Medulla oblongata (tissue), 1 donor: ENCODE results near the gene ENO1.
"Not testable (repeated sequence)": the region's sequence is repeated elsewhere in the genome, so short reads cannot be mapped to it uniquely, and the experiment has no call there.

Source experiments
- DNase-seq: peaks from one replicate; pipeline ENCODE4 v3.0.0-alpha.2; 2015; ENCODE audit errors: extremely low spot score

ENO1 gene

DNA sequence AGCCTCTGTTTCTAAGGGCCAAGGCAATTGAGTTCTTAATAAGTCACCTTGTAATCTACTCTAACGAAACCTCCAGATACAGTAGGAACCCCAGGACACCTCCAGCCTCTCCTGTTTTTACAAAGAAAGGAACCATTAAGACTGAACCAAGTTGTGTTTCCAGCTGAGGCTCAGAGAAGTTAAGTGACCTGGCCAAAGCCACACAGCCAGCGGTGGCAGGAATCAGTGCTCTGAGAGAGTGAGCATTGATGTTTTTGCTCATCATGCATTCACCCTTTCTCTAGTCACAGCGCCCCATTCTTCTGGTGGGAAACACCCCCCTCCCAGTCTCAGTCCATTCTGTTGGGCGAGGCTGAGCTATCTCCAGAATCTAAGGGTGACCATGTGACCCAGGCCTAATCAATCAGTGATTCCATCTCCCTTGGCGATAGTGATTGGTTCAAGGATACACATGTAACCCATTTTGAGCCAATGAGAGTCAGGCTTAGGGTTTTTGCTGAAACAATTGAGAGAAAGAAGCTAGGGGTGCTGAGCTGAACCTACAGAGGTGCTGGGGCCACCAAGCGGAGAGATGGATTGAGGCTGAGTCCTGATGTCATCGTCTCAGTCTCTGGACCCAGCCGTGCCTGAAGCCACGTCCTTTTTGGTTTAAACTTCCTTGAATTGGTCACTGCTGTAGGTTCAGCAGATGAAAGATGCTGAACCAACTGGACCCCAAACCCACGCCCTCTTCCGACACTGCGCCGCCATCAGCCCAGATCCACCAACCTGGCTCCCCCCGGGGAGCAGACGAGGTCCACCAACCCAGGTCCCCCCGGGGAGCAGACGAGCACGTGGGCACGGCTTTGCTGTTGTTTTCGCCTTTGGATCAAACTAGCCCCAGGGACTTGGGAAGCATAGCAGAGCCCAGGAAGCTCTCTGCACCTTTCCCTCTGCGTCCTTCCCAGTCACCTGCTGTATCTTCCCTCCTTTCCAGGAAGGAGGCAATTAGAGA lies 33.1 kb downstream of the ENO1 start:
- no peak for DNase-seq

DNA sequence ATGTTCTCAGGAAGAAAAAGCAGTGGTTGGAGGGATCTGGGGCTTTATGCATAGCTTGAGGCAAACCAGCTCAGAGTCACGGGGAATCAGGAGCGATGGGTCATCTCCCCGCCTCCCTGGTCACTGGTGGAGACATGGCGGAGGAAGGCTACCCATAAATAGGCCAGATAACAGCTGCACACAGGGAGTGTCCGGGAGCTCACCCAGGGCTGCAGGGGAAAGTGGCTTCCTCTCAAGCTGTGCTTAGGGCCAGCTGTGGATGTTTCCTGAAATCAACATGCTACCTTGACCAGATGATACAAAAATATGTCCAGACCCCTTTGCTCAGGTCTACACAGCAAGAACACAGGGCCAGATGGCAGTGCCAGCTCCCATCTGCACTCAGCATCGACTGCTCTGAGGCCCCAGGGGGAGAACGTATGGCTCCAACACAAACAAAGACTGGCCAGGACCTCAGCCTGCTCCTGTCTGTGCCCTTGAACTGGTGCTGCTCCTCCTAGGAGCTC lies 33.9 kb downstream of the ENO1 start:
- DNase-seq, result no peak

- DNase-seq, result no peak
These were observed 37.1 kb downstream of the ENO1 start for GRCh38 chr1:8841395-8841794.

GRCh38 chr1:8839990-8840389 lies 38.5 kb downstream of the ENO1 start:
- DNase-seq, result no peak

GRCh38 chr1:8835941-8836643 lies 42.4 kb downstream of the ENO1 start:
- no peak for DNase-seq

GRCh38 chr1:8831340-8831739 lies 47.1 kb downstream of the ENO1 start:
- DNase-seq, result no peak

DNA sequence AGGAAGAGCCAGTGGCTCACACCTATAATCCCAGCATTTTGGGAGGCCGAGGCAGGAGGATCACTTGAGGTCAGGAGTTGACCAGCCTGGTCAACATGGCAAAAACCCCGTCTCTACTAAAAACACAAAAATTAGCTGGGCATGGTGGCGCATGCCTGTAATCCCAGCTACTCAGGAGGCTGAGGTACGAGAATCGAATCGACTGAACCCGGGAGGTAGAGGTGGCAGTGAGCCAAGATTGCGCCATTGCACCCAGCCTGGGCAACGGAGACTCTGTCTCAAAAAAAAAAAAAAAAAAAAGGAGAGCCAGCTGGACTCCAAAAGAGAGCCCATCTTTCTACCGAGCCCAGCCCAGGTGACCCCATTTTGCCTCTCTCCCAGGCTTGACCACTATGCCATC lies 47.8 kb downstream of the ENO1 start:
- not testable (repeated sequence) for DNase-seq

DNA sequence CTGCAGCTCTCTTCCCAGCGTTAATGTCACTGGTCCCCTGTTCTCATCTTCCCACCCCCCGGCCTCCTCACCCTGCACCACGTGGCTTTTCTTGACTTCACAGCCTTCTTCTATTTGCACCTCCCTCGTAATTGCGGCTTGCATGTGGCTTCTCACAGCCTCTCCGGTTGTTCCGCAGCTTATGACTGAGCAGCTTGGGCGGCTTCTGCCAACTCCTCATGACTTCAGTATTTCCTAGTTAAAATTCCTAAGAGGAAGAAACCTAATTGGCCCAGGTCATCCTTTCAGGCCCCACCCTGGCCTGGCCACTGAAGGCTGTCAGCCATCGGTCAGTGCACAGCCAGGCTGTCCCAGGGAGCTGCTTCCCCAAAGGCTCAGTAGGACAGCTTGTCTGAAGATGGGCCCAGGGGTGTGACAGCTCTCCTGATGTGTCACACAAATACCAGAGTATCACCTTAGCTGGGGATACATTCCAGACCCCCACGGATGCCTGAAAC lies 52.5 kb downstream of the ENO1 start:
- no peak for DNase-seq

DNA sequence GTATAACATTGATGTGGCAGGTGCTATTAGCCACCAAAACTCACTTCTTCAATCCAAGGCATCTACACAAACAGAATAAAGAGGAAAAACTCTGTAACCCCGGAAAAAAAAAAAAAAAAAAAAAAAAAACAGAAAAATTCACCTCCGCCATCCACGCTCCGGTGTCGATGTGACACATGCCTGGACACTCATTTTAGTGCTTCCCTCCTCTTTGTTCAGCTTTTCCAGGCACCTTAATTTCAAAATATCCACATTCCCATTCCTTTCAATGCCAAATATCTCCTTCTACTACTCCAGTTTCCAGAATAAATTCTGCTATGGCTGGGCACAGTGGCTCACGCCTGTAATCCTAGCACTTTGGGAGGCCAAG lies 55.2 kb downstream of the ENO1 start:
- no peak for DNase-seq

DNA sequence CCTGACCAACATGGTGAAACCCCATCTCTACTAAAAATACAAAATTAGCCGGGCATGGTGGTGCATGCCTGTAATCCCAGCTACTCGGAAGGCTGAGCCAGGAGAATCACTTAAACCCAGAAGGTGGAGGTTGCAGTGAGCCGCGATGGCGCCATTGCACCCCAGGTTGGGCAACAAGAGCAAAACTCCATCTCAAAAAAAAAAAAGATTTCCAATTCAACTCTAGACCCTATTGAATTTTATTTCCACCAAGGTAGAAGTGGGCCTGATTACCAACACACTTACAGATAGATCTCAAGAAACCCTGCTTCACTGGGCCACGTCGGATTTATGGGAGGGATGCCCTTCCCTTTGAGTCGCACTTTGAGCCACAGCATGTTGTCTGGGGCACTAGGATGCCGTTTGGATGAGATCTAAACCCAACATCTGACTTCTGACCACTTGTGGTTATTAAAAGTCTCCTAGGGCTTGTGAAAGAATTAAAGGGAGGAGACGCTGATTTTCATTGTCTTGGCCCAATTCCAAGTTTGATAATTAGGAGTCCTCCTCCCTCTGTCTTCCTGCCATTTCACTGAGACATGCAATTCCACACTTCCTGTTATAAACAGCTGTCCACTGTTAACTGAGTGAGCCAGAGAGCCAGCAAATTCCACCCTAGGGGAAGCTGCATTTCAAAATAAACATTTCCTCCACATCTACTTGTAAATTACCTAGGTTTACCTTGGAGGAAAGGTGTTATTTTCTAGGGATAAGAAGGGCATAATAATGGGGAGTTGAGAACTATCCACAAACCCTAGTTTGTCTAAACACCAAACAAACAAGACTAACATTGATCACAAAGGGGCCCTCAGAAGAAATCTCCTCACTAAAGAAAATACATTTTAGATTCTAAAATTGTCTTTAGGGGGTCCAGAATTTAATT lies 55.9 kb downstream of the ENO1 start:
- DNase-seq, result no peak

- DNase-seq, result no peak
These were observed 57.4 kb downstream of the ENO1 start for GRCh38 chr1:8821084-8821483.

DNA sequence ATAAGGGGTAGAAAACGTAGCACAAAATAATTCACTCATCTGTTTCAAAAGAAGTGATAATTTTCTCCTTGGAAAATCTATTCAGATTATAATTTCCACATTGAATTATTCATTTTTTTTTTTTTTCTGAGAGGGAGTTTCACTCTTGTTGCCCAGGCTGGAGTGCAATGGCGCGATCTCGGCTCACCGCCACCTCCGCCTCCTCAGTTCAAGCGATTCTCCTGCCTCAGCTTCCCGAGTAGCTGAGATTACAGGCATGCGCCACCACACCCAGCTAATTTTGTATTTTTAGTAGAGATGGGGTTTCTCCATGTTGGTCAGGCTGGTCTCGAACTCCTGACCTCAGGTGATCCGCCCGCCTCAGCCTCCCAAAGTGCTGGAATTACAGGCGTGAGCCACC lies 59.7 kb downstream of the ENO1 start:
- DNase-seq, result not testable (repeated sequence)

- DNase-seq, result peak; percentile 60
These were observed 60.1 kb downstream of the ENO1 start for GRCh38 chr1:8818325-8818775.

DNA sequence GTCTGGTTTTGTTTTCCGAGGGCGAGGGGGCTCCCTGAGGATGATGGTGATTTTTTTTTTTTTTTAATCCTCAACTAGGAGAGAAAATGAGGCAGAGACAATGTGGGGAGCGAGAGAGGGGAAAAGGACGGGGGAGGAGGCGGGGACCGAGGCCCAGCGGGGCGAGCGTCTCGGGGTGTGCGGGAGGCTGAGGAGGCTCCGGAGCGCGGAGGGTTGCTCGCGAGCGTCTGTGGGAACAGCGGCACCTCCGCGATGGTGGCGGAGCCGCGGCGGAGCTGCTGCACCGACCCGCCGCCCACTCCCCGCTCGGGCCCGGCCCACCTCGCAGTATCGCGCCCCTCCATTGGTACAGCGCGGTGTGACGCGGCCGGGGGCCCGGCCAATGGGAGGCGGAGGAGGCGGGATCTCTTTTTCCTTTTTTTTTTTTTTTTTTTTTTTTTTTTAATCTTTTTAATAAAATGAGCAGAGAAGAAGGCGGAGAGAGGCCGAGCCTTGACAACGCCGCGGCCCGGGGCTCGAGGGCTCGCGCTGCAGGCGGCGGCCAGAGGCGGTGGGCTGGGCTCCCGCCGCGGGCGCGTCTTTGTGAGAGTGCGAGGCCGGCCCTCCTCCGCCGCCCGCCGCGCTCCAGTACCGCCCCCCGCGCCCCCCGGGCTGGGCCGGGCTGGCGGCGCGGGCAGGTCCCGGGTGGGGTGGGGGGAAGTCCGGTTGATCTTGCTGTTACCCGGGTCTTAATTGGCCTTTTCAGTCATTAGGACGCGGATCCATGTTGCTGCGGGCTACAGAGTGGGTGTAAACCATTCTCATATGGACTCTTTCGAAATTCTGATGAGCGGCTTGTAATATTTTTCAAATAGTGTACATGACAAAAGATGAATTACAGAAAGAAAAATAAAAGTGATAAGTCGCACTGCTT lies 60.8 kb downstream of the ENO1 start, which contains the start of gene RERE:
Gene RERE (minus strand): TSS at position 229 of the 913 bp plus-strand sequence.
- peak; percentile 96 for DNase-seq

DNA sequence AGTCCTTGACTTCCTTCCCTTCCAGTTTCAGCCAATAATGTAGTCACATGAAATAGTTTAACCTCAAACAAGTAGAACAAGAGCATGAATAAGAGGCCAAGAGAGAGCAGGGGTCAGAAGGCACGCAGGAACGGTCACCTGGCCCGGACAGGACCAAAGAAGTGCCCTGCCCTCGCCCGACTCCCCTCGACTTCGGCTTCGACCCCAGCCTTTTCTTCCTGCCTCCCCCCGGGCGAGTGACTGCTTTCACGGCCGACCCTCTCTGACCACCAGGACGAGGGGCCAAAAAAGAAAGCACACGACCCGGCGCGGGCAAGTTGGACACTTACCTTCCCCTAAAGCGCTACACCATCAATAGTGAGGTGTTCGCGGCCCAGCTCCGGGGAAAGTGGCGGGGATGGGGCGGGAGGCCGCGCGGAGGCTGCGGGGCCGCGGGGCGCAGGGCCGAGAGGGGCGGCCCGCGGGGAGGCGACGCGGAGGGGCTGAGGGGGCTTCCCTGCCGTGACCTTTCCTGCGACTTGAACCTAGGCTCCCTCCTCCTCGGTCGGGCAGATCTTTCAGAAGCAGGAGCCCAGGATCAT lies 61.6 kb downstream of the ENO1 start:
- DNase-seq, result peak; percentile 45

DNA sequence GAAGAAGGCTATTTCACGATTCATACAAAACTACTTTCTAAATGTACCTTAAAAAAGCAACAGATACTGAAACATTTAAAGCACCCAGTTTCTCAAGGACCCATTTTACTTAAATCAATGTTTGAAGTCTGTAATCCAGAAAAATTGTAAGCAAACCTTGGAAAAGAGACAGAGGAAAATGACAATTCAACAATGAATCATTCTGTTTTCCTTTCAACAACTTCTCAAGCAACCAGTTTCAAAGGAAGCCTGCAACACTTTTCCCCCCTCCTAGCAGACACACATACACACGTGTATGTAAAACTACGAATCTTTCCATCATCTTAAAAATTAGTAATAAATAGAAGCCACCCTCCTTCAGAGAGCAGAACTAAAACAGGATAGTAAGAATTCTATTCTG lies 62.2 kb downstream of the ENO1 start:
- peak; percentile 67 for DNase-seq

- peak; percentile 87 for DNase-seq
These were observed 62.8 kb downstream of the ENO1 start for GRCh38 chr1:8815582-8816151.

GRCh38 chr1:8814865-8815264 lies 63.6 kb downstream of the ENO1 start:
- DNase-seq, result peak; percentile 71

DNA sequence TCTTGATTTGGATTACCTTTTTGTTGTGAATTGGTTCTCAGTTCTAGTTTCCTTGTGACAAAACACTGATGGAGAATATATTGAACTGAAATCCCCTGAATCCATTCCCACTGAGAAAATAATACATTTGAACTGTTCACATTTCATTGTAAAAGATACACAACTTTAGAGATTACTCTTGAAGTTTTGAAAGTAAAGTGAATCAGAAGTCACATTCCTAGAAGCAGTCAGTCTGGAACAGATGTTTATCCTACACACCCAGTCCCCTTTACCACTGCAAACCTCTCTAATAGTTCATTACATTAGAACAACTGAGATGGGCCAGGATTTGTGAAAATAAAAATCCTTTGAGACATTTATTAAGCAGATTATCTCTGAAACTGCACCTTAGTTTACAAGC lies 64.5 kb downstream of the ENO1 start:
- DNase-seq, result no peak
